Measurements from ENCODE around the gene LCN12. TPM values are rescaled to one million over a fixed set of nuclear protein-coding genes. Genes with fewer than 3 reads are reported as not detected.

The LCN12 gene
- total RNA-seq, 1 donor from 2014 or later: not detected

- Histone ChIP-seq H3K79me2 (ENCODE audit: low read depth) (no peaks in the 10 kb centered on the region), H3K27me3 (no peaks in the 10 kb centered on the region), H3K4me3 (no peak overlapping the region), H3K36me3 (no peaks in the 10 kb centered on the region), H3F3A (ENCODE audit: low read depth) (peaks cover 6% of the 10 kb centered on the region), H3K4me2 (no peak overlapping the region), H3K9ac (no peak overlapping the region), H3K27ac (no peak overlapping the region), H3K9me3 (ENCODE audit: low read depth) (no peaks in the 10 kb centered on the region), H3K4me1 (peaks cover 21% of the 10 kb centered on the region), H4K20me1 (ENCODE audit: low read depth) (no peaks in the 10 kb centered on the region), H2AFZ (replicated peaks) (no peak overlapping the region)
- Mint-ChIP-seq H3K27ac (no peak overlapping the region), H3K27me3 (ENCODE audit: insufficient read depth, low read depth) (peaks cover 6% of the 10 kb centered on the region), H3K36me3 (peaks cover 3% of the 10 kb centered on the region), H3K4me3 (no peak overlapping the region), H3K4me1 (peaks cover 2% of the 10 kb centered on the region), H3K9me3 (no peaks in the 10 kb centered on the region)
- no peak for DNase-seq (ENCODE audit: low spot score)
- TF ChIP-seq CTCF (IDR thresholded peaks at IDR 0.05): no peak
- no peak for TF ChIP-seq EZH2phosphoT487 (IDR thresholded peaks at IDR 0.05)
- TF ChIP-seq EZH2 (IDR thresholded peaks at IDR 0.05): no peak
These were observed 1.7 kb downstream of the LCN12 start for GRCh38 chr9:136953771-136954269.

DNA sequence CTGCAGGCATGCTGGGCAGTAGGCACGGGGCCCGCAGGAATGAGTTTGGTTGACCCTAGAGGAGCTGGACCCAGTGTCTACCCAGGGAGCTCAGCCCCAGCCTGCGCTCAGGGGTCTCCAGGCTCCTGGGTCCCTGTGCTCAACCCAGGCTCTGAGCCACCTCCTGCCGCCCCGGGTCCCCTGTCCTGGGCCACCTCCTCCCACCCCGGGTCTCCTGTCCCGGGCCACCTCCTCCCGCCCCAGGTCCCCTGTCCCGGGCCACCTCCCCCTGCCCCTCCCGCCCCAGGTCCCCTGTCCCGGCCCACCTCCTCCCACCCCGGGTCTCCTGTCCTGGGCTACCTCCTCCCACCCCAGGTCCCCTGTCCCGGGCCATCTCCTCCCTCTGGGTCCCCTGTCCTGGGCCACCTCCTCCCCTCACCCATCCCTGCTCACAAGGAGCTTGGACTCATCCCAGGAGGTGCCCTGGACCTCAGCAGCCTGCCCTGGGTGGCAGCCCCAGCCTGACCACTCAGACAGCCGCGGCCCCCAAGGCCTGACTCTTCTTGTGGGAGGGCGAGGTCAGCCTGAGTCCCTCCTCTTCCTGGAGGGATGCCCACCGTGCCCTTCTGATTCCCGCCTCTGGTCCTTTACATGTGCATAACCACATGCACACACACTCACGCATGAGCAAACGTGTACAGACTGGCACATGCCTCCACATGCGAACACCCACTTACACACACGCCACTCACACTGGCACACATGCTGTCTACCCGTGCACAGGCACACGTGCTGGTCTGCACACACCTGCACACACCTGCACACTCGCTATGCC lies 2.4 kb downstream of the LCN12 start:
- Histone ChIP-seq H3K9me3 (ENCODE audit: low read depth) (no peaks in the 10 kb centered on the region), H3K27ac (no peak overlapping the region), H2AFZ (replicated peaks) (no peak overlapping the region), H3K36me3 (no peaks in the 10 kb centered on the region), H3K4me3 (no peak overlapping the region), H3K79me2 (ENCODE audit: low read depth) (no peaks in the 10 kb centered on the region), H3K4me2 (no peak overlapping the region), H3K9ac (no peak overlapping the region), H4K20me1 (ENCODE audit: low read depth) (no peaks in the 10 kb centered on the region), H3K27me3 (no peaks in the 10 kb centered on the region), H3K4me1 (peaks cover 17% of the 10 kb centered on the region), H3F3A (ENCODE audit: low read depth) (peaks cover 6% of the 10 kb centered on the region)
- peaks cover 2% of the 10 kb centered on the region for H3K4me1 Mint-ChIP-seq
- H3K27ac Mint-ChIP-seq: peak overlapping the region; percentile 65
- DNase-seq (ENCODE audit: low spot score): no peak
- peaks cover 6% of the 10 kb centered on the region for H3K27me3 Mint-ChIP-seq (ENCODE audit: insufficient read depth, low read depth)
- H3K4me3 Mint-ChIP-seq: no peak overlapping the region
- no peak for TF ChIP-seq EZH2phosphoT487 (IDR thresholded peaks at IDR 0.05)
- no peak for TF ChIP-seq EZH2 (IDR thresholded peaks at IDR 0.05)
- no peak for TF ChIP-seq CTCF (IDR thresholded peaks at IDR 0.05)
- peaks cover 3% of the 10 kb centered on the region for H3K36me3 Mint-ChIP-seq
- no peaks in the 10 kb centered on the region for H3K9me3 Mint-ChIP-seq

- H4K20me1 ChIP-seq (ENCODE audit: low read depth): no peaks in the 10 kb centered on the region
- no peak overlapping the region for H3K4me2 ChIP-seq
- Mint-ChIP-seq H3K9me3 (no peaks in the 10 kb centered on the region), H3K27me3 (ENCODE audit: insufficient read depth, low read depth) (peaks cover 8% of the 10 kb centered on the region), H3K4me3 (no peak overlapping the region), H3K36me3 (peaks cover 3% of the 10 kb centered on the region), H3K27ac (no peak overlapping the region), H3K4me1 (peaks cover 3% of the 10 kb centered on the region)
- no peaks in the 10 kb centered on the region for H3K9me3 ChIP-seq (ENCODE audit: low read depth)
- peaks cover 4% of the 10 kb centered on the region for H3F3A ChIP-seq (ENCODE audit: low read depth)
- no peak overlapping the region for H3K27ac ChIP-seq
- DNase-seq (ENCODE audit: low spot score): no peak
- H3K4me1 ChIP-seq: peaks cover 15% of the 10 kb centered on the region
- TF ChIP-seq EZH2phosphoT487 (IDR thresholded peaks at IDR 0.05): no peak
- no peak for TF ChIP-seq CTCF (IDR thresholded peaks at IDR 0.05)
- TF ChIP-seq EZH2 (IDR thresholded peaks at IDR 0.05): no peak
- H3K27me3 ChIP-seq: no peaks in the 10 kb centered on the region
- H3K4me3 ChIP-seq: no peak overlapping the region
- H3K79me2 ChIP-seq (ENCODE audit: low read depth): no peaks in the 10 kb centered on the region
- no peak overlapping the region for H2AFZ ChIP-seq (replicated peaks)
- no peak overlapping the region for H3K9ac ChIP-seq
- H3K36me3 ChIP-seq: no peaks in the 10 kb centered on the region
These were observed 3.3 kb downstream of the LCN12 start for GRCh38 chr9:136955202-136955942.

All from neural progenitor cell (in vitro differentiated cells).